Measurements from ENCODE around the gene NR1H3. TPM values are rescaled to one million over a fixed set of nuclear protein-coding genes. Genes with fewer than 3 reads are reported as not detected.
"Not testable (repeated sequence)": the region's sequence is repeated elsewhere in the genome, so short reads cannot be mapped to it uniquely, and the experiment has no call there.

The NR1H3 gene
- total RNA-seq, 2 donors from 2014 or later, result 7.5 to 12.4 TPM

DNA sequence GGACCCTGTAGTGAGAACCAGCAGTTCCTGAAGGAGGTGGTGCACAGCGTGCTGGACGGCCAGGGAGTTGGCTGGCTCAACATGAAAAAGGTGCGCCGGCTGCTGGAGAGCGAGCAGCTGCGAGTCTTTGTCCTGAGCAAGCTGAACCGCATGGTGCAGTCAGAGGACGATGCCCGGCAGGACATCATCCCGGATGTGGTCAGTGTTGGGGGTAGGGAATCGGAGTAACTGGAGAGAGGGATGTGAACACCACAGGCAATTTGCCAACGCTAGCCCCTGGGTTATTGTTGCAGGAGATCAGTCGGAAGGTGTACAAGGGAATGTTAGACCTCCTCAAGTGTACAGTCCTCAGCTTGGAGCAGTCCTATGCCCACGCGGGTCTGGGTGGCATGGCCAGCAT, 32.1 kb downstream of the NR1H3 start:
- H3K27me3 Mint-ChIP-seq, result no peaks in the 10 kb centered on the region
- no peak overlapping the region for H3K27ac Mint-ChIP-seq
- no peak for ATAC-seq (replicated peaks)
- H3K4me3 Mint-ChIP-seq, result no peak overlapping the region
- H3K9me3 Mint-ChIP-seq, result no peaks in the 10 kb centered on the region
- H3K36me3 Mint-ChIP-seq (ENCODE audit: low read depth), result peaks cover 100% of the 10 kb centered on the region
- H3K4me1 Mint-ChIP-seq, result no peaks in the 10 kb centered on the region

DNA sequence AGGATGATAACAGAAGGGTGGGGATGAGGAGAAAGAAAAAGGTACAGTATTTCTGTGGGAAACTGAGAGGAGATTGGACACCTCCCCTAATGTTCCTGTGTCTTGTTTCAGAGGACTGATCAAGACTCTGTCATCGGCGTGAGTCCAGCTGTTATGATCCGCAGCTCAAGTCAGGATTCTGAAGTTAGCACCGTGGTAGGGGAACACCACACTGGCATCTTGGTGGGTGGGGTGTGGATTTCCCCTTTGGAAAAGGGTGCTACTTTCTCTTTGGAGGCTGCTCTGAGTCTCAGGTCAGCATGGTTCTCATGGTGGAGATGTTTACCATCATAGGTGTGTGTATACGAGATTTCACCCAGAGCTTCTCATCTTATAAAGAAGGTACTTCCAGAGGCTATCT, 37.6 kb downstream of the NR1H3 start:
- no peak for ATAC-seq (replicated peaks)
- H3K27me3 Mint-ChIP-seq, result no peaks in the 10 kb centered on the region
- H3K4me3 Mint-ChIP-seq, result no peak overlapping the region
- H3K36me3 Mint-ChIP-seq (ENCODE audit: low read depth), result peaks cover 100% of the 10 kb centered on the region
- no peaks in the 10 kb centered on the region for H3K4me1 Mint-ChIP-seq
- peak overlapping the region; percentile 58 for H3K27ac Mint-ChIP-seq
- no peaks in the 10 kb centered on the region for H3K9me3 Mint-ChIP-seq

DNA sequence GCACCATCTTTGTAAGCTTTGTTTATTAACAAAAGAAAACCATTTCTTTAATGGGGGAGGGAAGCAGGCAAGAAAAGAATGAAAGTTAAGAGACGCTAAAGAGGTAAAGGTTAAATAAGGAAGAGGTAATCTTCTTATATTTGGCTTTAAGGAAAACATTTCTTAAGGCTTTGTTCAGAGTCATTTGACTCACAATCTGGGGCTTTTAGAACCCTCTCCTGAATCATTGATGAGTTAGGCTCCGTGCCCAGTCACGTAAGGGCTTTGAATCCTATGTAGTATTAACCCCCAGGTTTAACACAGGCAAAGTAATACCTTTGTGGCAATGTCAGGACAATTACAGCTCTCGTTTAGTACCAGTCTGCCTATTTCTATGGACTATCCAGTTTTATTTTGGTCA, 38.2 kb downstream of the NR1H3 start:
- no peak for ATAC-seq (replicated peaks)
- Mint-ChIP-seq H3K36me3 (ENCODE audit: low read depth) (peaks cover 100% of the 10 kb centered on the region), H3K27me3 (no peaks in the 10 kb centered on the region), H3K4me3 (no peak overlapping the region), H3K4me1 (no peaks in the 10 kb centered on the region), H3K9me3 (no peaks in the 10 kb centered on the region), H3K27ac (peak overlapping the region; percentile 58)

DNA sequence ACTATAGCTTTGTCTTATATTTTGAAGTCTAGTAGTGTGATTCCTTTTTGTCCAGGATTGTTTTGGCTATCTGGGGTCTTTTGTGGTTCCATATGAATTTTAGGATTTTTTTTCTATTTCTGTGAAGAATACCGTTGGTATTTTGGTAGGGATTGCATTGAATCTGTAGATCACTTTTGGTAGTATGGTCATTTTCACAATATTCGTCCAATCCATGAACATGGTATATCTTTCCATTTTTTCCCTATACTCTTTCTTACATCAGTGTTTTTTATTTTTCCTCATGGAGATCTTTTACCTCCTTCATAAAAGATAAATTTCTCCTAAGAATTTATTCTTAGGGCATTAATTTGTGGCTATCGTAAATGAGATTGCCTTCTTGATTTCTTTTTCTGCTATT, 41.3 kb downstream of the NR1H3 start:
- ATAC-seq (replicated peaks), result no peak
- Mint-ChIP-seq H3K4me3 (no peak overlapping the region), H3K27me3 (no peaks in the 10 kb centered on the region), H3K4me1 (peaks cover 5% of the 10 kb centered on the region), H3K9me3 (peaks cover 7% of the 10 kb centered on the region), H3K36me3 (ENCODE audit: low read depth) (peaks cover 100% of the 10 kb centered on the region), H3K27ac (no peak overlapping the region)

DNA sequence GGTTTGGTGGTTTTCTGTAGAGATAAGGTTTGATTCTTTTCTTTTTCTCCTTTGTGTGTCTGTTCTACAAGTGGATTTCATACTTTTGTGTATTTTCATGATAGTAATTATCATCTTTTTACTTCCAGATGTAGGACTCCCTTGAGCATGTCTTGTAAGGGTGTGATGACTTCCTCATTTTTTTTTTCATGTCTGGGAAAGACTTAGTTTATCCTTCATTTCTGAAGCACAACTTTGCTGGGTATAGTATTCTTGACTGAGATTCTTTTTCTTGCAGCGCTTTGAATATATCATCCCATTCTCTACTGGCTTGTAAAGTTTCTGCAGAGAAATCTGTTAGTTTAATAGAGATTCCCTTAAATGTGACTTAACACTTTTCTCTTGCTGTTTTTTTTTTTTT, 45.1 kb downstream of the NR1H3 start:
- Mint-ChIP-seq H3K4me3 (peak overlapping the region; percentile 9), H3K9me3 (peaks cover 7% of the 10 kb centered on the region), H3K27ac (peak overlapping the region; percentile 60), H3K36me3 (ENCODE audit: low read depth) (peaks cover 91% of the 10 kb centered on the region), H3K27me3 (no peaks in the 10 kb centered on the region), H3K4me1 (peaks cover 5% of the 10 kb centered on the region)
- no peak for ATAC-seq (replicated peaks)

DNA sequence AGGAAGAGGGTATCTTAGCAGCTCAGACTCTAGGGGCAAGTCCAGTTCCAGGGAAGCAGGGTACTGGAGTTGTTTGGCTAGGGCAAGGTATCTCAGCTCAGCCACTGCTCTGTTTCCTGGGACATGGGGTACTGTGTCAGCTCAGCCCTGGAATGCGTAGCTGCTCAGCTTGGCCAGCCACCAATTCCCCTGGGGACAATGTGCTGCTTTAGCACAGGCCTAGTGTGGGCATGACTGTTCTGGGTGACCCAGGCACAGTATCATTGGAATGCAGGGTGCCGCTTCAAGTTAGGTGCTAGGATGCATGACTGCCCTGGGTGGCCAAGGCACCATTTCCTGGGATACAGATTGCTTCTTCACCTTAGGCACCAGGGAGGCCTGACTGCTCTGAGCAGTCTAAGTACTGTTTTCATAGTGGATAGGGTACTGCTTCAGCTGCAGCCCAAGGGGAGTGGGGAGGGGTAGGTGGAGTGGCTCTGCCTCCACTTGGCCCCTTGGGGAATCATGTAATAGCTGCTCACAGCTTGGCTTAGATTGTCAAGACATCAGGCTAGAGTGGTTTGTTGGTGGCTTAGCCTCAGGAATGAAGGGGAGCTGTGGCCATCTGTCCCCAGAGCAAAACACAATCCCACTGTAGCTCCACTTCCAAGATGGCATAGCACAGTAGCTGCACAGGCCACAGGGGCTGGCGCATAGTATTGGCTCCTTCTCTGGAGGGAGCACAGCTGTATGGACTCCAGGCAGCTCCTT, 48.1 kb downstream of the NR1H3 start:
- Mint-ChIP-seq H3K27ac (no peak overlapping the region), H3K27me3 (no peaks in the 10 kb centered on the region), H3K9me3 (peaks cover 7% of the 10 kb centered on the region), H3K4me1 (peaks cover 5% of the 10 kb centered on the region), H3K36me3 (ENCODE audit: low read depth) (peaks cover 91% of the 10 kb centered on the region), H3K4me3 (no peak overlapping the region)
- no peak for ATAC-seq (replicated peaks)

DNA sequence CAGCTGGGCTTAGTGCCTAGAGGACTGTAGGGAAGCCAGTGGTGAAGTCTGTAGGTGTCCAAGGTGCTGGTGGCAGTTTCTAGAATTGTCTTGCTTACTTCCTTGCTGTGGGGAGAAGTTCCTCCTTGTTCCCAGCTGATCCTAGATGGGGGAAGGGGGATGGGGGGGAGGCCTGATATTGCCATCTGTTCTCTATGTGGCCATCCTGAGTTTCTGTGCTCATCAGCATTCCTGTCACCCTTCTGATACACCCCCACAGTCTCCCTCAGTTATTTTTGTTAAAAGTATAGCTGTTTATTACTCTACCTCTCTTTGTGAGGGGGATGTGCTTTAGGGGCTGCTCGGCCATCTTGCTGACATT, 48.7 kb downstream of the NR1H3 start:
- Mint-ChIP-seq H3K27ac (no peak overlapping the region), H3K4me1 (peaks cover 5% of the 10 kb centered on the region), H3K9me3 (peaks cover 7% of the 10 kb centered on the region), H3K27me3 (no peaks in the 10 kb centered on the region), H3K4me3 (no peak overlapping the region), H3K36me3 (ENCODE audit: low read depth) (peaks cover 91% of the 10 kb centered on the region)
- no peak for ATAC-seq (replicated peaks)

DNA sequence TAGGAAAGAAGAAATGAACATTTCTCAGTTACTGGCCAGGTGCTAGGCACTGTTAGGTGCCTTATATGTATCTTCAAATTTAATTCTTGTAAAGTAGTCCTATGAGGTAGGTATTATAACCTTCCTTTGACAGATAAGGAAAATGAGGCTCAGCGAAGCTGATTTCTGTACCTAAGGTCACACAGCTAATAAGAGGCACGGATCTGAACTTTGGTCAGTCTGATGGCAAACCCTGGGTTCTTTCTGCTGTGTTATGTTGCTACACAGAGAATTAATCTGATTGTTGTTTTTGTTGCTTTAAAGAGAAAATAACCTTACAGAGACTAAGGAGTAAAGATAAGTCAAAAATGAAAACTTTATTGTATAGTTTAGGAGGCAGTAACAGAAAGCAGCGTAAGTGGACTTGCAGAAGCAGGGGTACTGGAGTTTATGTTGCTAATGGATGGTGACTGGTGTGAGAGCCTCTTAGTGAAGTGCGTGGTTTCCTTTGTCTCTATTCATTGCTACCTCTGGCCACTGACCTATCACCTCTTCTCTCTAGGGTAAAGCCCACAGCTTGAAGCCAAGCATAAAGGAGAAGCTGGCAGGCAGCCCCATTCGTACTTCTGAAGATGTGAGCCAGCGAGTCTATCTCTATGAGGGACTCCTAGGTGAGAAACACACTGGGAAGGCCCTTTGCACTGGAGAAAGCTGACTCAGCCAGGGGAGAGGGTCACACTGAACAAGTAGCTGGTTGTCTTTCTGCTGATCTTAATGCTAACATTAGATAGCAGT, 50.4 kb downstream of the NR1H3 start:
- no peaks in the 10 kb centered on the region for H3K4me1 Mint-ChIP-seq
- peaks cover 91% of the 10 kb centered on the region for H3K36me3 Mint-ChIP-seq (ENCODE audit: low read depth)
- H3K4me3 Mint-ChIP-seq, result no peak overlapping the region
- ATAC-seq (replicated peaks), result no peak
- H3K27me3 Mint-ChIP-seq, result no peaks in the 10 kb centered on the region
- H3K27ac Mint-ChIP-seq, result no peak overlapping the region
- H3K9me3 Mint-ChIP-seq, result no peaks in the 10 kb centered on the region

DNA sequence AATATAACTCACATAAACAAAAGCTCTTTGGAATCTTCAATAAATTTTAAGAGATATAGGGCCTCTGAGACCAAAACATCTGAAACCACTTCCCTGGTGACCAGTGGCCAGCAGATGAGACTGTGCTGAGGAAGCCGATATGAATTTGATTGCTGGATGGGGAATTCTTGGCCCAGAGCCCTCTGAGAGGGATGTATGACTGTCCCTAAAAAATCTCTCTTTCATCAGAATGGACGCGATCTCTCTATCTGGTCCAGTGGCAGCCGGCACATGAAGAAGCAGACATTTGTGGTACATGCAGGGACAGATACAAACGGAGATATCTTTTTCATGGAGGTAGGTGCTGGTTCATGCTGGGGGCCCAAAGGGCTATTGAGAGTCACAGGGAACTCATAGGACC, 57.2 kb downstream of the NR1H3 start:
- Mint-ChIP-seq H3K27me3 (no peaks in the 10 kb centered on the region), H3K27ac (no peak overlapping the region), H3K9me3 (no peaks in the 10 kb centered on the region), H3K4me1 (peaks cover 9% of the 10 kb centered on the region), H3K36me3 (ENCODE audit: low read depth) (peaks cover 96% of the 10 kb centered on the region), H3K4me3 (no peak overlapping the region)
- ATAC-seq (replicated peaks), result no peak

DNA sequence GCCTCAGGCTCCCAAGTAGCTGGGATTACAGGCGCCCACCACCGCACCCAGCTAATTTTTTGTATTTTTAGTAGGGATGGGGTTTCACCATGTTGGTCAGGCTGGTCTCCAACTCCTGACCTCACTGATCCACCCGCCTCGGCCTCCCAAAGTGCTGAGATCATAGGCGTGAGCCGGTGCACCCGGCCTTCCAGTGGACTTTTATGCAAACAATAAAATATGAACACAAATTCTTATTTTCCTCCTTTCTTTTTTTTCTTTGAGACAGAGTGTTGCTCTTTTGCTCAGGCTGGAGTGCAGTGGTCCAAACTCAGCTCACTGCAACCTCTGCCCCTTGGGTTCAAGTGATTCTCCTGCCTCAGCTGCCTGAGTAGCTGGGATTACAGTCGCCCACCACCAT, 58.7 kb downstream of the NR1H3 start:
- peak overlapping the region; percentile 28 for H3K4me3 Mint-ChIP-seq
- H3K27ac Mint-ChIP-seq, result peak overlapping the region; percentile 49
- peaks cover 92% of the 10 kb centered on the region for H3K36me3 Mint-ChIP-seq (ENCODE audit: low read depth)
- not testable (repeated sequence) for H3K9me3 Mint-ChIP-seq; H3K27me3 Mint-ChIP-seq; ATAC-seq (replicated peaks); H3K4me1 Mint-ChIP-seq

DNA sequence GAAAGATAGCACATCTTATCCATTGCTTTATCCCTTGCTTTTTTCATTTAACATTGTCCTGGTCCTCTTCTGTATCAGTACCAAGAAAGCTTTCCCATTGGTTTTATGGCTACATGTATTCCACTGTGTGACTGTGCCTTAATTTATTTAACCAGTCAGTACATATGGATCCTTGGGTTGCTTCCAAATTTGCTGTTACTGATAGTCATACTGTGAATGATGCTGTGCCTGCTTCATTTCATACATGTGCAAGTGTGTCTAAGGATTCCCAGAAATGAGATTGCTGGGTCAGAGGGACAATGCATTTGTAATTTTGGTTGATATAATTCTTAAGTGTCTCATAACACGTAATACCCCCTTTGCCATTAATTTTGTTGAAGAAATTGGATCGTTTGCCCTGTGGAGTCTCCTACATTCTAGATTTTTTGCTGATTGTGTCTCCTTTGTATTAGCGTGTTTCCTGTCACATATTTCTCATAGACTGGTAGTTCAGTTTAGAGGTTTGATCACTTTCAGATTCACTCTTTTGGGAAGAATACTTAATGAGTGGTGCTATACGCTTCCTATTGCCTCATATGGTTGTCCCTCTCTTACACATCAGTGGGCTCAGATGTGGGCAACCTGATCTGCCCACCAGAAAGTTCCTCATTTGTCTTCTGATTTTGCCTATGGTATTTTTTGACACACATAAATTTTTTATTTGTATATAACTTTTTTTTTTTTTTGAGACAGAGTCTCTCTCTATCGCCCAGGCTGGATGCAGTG, 59.5 kb downstream of the NR1H3 start:
- Mint-ChIP-seq H3K27ac (peak overlapping the region; percentile 49), H3K36me3 (ENCODE audit: low read depth) (peaks cover 92% of the 10 kb centered on the region), H3K4me1 (peaks cover 9% of the 10 kb centered on the region)

DNA sequence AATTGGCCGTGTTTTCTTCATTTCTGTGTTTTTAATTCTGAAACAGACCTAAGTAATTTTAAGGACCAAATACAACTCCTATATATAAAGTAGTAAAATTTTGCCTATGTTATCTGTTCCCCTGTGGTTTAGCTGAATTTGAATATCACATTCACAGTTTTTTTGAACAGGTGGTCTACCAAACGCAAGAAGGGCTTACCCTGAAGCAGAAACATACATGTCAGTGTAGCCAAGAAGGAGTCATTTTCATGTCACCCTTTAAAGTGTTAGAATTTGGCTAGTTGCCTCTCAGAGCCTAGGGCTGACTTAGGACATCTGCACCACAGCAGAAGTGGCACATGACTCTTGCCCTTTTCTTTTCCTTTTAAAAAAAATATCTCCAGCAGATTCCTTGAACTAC, 60.4 kb downstream of the NR1H3 start:
- H3K4me1 Mint-ChIP-seq, result peaks cover 9% of the 10 kb centered on the region

More for the DNA sequence above, 59.5 kb downstream of the NR1H3 start:
- peak; percentile 88 for ATAC-seq (replicated peaks)
- Mint-ChIP-seq H3K27me3 (no peaks in the 10 kb centered on the region), H3K9me3 (no peaks in the 10 kb centered on the region), H3K4me3 (peak overlapping the region; percentile 28)

More for the DNA sequence above, 60.4 kb downstream of the NR1H3 start:
- Mint-ChIP-seq H3K4me3 (no peak overlapping the region), H3K9me3 (no peaks in the 10 kb centered on the region), H3K27me3 (no peaks in the 10 kb centered on the region), H3K27ac (no peak overlapping the region), H3K36me3 (ENCODE audit: low read depth) (peaks cover 84% of the 10 kb centered on the region)
- ATAC-seq (replicated peaks), result no peak

Measured in activated T-helper 17 cell treated with anti-CD3 and anti-CD28 coated beads, Interleukin-2, amount 50 U/mL, for 72 hours (primary cell).